Heart left ventricle (tissue), 13 donors: Measurements from ENCODE around the gene PSMD14.

ENCODE experiments used
- CTCF ChIP-seq, 12 donors: fragments of 200-600 bp; sonication (generic) in 4 of 12; IDR thresholded peaks; one replicate each; pipeline versions ENCODE4 v1.5.0 to v1.8.0; 2018 to 2022; ENCODE audit warnings: antibody characterized with exemption in 12 of 12, mild to moderate bottlenecking in 5 of 12
- POLR2A ChIP-seq, 2 donors: fragments of 450-650 bp; IDR thresholded peaks; one replicate each; pipeline ENCODE4 v1.6.1; 2017; ENCODE audit warnings: antibody characterized with exemption in 2 of 2, mild to moderate bottlenecking in 2 of 2, moderate library complexity in 2 of 2
- donor health status: ischemic (EF 13 %, LVEDD 7.1; RV severe dilation, severe dysfunction).
- donor health status: DM: no; HTN: yes; CAD: no.
- donor health status: DM: no; HTN: no; CAD: no.
- donor health status: ischemic (EF 25% LVEDD 6.9; RV normal size, moderate dysfunction).
- donor health status: ischemic (EF 25% LVEDD 5.7; RV mildly dilated, moderate dysfunction).
- donor health status: ischemic (EF 35%, LVEDD 5.7; RV mildly dilated, moderate dysfunction).
- donor health status: nonischemic (EF 11% LVEDD 7.7; RV severe dilation, severe dysfunction).
- donor health status: DM: yes; HTN: yes; CAD: no.
- donor health status: PGD.
- donor health status: ischemic (EF 29% LVEDD 5.4; RV normal size, mild dysfunction).
- donor health status: nonischemic (EF 23%, LVEDD 6.1; RV moderate dilation, normal function).

GRCh38 chr2:161419638-161420190 lies 111.5 kb downstream of the PSMD14 start:
- TF ChIP-seq CTCF (IDR thresholded peaks at IDR 0.05) (no peak), POLR2A (IDR thresholded peaks at IDR 0.05) (no peak)
